Measurements from ENCODE around the gene CACFD1. TPM values are rescaled to one million over a fixed set of nuclear protein-coding genes. Genes with fewer than 3 reads are reported as not detected.

CACFD1 gene
- total and polyA plus RNA-seq, 2 of the 13 experiments (the other 11 are each of a cell fraction or from before 2014, with no cell fraction given): 13.8 to 14.6 TPM

DNA sequence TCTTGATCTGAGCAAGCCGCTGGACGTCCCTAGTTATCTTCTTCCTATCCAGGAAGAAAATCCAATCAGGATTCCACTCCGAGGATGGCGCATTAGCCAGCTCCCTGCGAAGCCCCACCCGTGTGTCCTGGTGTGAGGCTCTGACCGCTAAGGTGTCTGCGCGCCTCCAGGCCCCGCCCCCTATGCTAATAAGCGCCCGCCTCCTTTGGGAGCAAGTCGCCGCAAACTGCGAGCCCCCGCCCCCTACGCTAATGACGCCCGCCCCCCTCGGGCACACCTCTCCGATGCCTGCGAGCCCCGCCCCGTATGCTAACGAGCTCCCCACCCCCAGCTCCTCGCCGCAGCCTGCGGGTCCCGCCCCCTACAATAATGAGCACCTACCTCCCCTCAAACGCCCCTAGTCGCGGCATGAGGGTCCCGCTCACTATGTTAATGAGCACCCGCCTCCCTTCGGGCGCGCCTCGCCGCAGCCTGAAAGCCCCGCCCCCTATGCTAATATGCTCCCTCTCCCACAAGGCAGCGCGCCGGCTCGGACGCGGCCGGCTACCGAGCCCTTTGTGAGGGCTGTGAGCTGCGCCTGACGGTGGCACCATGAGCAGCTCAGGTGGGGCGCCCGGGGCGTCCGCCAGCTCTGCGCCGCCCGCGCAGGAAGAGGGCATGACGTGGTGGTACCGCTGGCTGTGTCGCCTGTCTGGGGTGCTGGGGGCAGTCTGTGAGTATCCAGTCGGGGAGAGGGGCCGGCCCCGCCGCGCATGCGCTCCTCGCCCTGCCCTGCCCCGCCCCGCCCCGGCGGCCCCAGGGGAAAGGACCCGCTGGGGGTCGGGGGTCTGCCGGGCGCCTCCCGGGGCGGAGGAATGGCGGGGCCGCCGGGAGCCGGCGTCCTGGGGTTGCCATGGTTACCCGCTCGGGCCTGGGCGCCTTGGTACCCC lies at the start of gene CACFD1 (continued):
- TF ChIP-seq, protein P1, sequence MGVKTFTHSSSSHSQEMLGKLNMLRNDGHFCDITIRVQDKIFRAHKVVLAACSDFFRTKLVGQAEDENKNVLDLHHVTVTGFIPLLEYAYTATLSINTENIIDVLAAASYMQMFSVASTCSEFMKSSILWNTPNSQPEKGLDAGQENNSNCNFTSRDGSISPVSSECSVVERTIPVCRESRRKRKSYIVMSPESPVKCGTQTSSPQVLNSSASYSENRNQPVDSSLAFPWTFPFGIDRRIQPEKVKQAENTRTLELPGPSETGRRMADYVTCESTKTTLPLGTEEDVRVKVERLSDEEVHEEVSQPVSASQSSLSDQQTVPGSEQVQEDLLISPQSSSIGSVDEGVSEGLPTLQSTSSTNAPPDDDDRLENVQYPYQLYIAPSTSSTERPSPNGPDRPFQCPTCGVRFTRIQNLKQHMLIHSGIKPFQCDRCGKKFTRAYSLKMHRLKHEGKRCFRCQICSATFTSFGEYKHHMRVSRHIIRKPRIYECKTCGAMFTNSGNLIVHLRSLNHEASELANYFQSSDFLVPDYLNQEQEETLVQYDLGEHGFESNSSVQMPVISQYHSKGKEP (CRISPR knock-in tag; IDR thresholded peaks at IDR 0.05): no peak
- no peak for TF ChIP-seq NFRKB (IDR thresholded peaks at IDR 0.05)
- no peak for TF ChIP-seq ZNF296 (CRISPR knock-in tag; conservative IDR thresholded peaks at IDR 0.05)
- no peak for TF ChIP-seq HNRNPL (IDR thresholded peaks at IDR 0.05; ENCODE audit: low read depth, low read length)
- no peak for TF ChIP-seq ZNF264 (CRISPR knock-in tag; IDR thresholded peaks at IDR 0.05)
- TF ChIP-seq, protein P2, sequence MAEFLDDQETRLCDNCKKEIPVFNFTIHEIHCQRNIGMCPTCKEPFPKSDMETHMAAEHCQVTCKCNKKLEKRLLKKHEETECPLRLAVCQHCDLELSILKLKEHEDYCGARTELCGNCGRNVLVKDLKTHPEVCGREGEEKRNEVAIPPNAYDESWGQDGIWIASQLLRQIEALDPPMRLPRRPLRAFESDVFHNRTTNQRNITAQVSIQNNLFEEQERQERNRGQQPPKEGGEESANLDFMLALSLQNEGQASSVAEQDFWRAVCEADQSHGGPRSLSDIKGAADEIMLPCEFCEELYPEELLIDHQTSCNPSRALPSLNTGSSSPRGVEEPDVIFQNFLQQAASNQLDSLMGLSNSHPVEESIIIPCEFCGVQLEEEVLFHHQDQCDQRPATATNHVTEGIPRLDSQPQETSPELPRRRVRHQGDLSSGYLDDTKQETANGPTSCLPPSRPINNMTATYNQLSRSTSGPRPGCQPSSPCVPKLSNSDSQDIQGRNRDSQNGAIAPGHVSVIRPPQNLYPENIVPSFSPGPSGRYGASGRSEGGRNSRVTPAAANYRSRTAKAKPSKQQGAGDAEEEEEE (CRISPR knock-in tag; IDR thresholded peaks at IDR 0.05; ENCODE audit: borderline replicate concordance): no peak
- TF ChIP-seq GPN1 (CRISPR knock-in tag; IDR thresholded peaks at IDR 0.05; ENCODE audit: borderline replicate concordance): no peak
- no peak for TF ChIP-seq ZNF619 (CRISPR knock-in tag; IDR thresholded peaks at IDR 0.05)
- TF ChIP-seq, protein P3, sequence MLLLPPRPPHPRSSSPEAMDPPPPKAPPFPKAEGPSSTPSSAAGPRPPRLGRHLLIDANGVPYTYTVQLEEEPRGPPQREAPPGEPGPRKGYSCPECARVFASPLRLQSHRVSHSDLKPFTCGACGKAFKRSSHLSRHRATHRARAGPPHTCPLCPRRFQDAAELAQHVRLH (CRISPR knock-in tag; IDR thresholded peaks at IDR 0.05; ENCODE audit: borderline replicate concordance, low read depth): no peak
- peak; percentile 63 for TF ChIP-seq YY1 (IDR thresholded peaks at IDR 0.05; ENCODE audit: insufficient read depth, insufficient replicate concordance, low read depth, low read length)
- TF ChIP-seq, protein P4, sequence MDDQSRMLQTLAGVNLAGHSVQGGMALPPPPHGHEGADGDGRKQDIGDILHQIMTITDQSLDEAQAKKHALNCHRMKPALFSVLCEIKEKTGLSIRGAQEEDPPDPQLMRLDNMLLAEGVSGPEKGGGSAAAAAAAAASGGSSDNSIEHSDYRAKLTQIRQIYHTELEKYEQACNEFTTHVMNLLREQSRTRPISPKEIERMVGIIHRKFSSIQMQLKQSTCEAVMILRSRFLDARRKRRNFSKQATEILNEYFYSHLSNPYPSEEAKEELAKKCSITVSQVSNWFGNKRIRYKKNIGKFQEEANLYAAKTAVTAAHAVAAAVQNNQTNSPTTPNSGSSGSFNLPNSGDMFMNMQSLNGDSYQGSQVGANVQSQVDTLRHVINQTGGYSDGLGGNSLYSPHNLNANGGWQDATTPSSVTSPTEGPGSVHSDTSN (CRISPR knock-in tag; IDR thresholded peaks at IDR 0.05; ENCODE audit: borderline replicate concordance): no peak
- no peak; the same call in 1 of the 2 replicates for TF ChIP-seq NR2C2 (CRISPR knock-in tag; IDR thresholded peaks at IDR 0.05; ENCODE audit: borderline replicate concordance)
- TF ChIP-seq RBFOX2 (IDR thresholded peaks at IDR 0.05; ENCODE audit: low read depth, low read length): peak; percentile 90
- no peak for TF ChIP-seq SMARCE1 (IDR thresholded peaks at IDR 0.05; ENCODE audit: borderline replicate concordance)
- TF ChIP-seq HES4 (CRISPR knock-in tag; IDR thresholded peaks at IDR 0.05; ENCODE audit: borderline replicate concordance): peak; percentile 23; the same call in 1 of the 2 replicates
- no peak for TF ChIP-seq ZNF879 (CRISPR knock-in tag; IDR thresholded peaks at IDR 0.05)
- TF ChIP-seq ONECUT2 (CRISPR knock-in tag; IDR thresholded peaks at IDR 0.05): no peak
- TF ChIP-seq CCDC6 (CRISPR knock-in tag; IDR thresholded peaks at IDR 0.05): 0 out of 2 replicates have a peak, but pooled peaks have one; percentile 61
- TF ChIP-seq SOX13 (IDR thresholded peaks at IDR 0.05): no peak
- no peak; a peak in 1 of 4 replicates for TF ChIP-seq SOX13 (CRISPR knock-in tag; conservative IDR thresholded peaks at IDR 0.05 in 1 of 2, IDR thresholded peaks at IDR 0.05 in 1 of 2)
- no peak for TF ChIP-seq ZNF878 (CRISPR knock-in tag; IDR thresholded peaks at IDR 0.05)
- no peak for TF ChIP-seq PAX8 (CRISPR knock-in tag; IDR thresholded peaks at IDR 0.05; ENCODE audit: borderline replicate concordance)
- no peak; the same call in 1 of the 2 replicates for TF ChIP-seq FOXC1 (CRISPR knock-in tag; IDR thresholded peaks at IDR 0.05; ENCODE audit: borderline replicate concordance)
- TF ChIP-seq DMAP1 (CRISPR knock-in tag; IDR thresholded peaks at IDR 0.05): no peak; the same call in 1 of the 2 replicates
- no peak for TF ChIP-seq ZFP37 (CRISPR knock-in tag; IDR thresholded peaks at IDR 0.05; ENCODE audit: borderline replicate concordance)

Data from HepG2 (cell line).